CD4-positive, alpha-beta T cell (primary cell): ENCODE data around the gene IGFLR1. TPM values are rescaled to one million over a fixed set of nuclear protein-coding genes. Genes with fewer than 3 reads are reported as not detected.
A peak's percentile ranks its signal among the peaks of the same experiment; 100 is the strongest.

Source experiments
- ATAC-seq: fragments of 200-7000 bp; cut with Tn5 transposase; one replicate; pipeline ENCODE4 v1.10.0; 2022; ENCODE audit warnings: mild to moderate bottlenecking; ENCODE audit not compliant: poor library complexity
- CTCF ChIA-PET: fragments of 350-600 bp; sonication (Branson Sonifier 250); formaldehyde crosslinking; loops from one replicate; lab custom pipeline; 2021; ENCODE audit warnings: antibody characterized with exemption, inconsistent platforms; lab: Charles Lee
- POLR2A ChIA-PET: fragments of 350-600 bp; sonication (Branson Sonifier 250); formaldehyde crosslinking; loops from one replicate; lab custom pipeline; 2021; ENCODE audit warnings: antibody characterized with exemption, inconsistent platforms; lab: Charles Lee
- DNase-seq, 14 experiments: peaks; one replicate each; pipeline ENCODE4 v3.0.0-alpha.2; 2013 to 2020; ENCODE audit warnings: mixed read lengths in 2 of 14
- H3K27ac ChIP-seq, 2 donors: one replicate each; pipeline versions ENCODE4 v1.5.1 to v1.7.0; 2013; ENCODE audit warnings: low read length in 2 of 2, low read depth in 1 of 2, mild to moderate bottlenecking in 1 of 2
- H3K27me3 ChIP-seq, 2 experiments: 1 replicate in 1 of 2; 2 replicates in 1 of 2; pipeline versions ENCODE4 v1.6.1 to v1.7.0; 2013; ENCODE audit warnings: low read length in 2 of 2, control low read depth in 1 of 2, mild to moderate bottlenecking in 1 of 2, moderate library complexity in 1 of 2; ENCODE audit not compliant: insufficient read depth in 2 of 2, control insufficient read depth in 1 of 2
- H3K36me3 ChIP-seq: one replicate; pipeline ENCODE4 v1.6.1; 2013; ENCODE audit warnings: low read length, control low read depth; ENCODE audit not compliant: insufficient read depth
- H3K4me1 ChIP-seq: one replicate; pipeline ENCODE4 v1.6.1; 2013; ENCODE audit warnings: low read length, control low read depth; ENCODE audit not compliant: insufficient read depth
- H3K4me3 ChIP-seq: one replicate; pipeline ENCODE4 v1.5.1; 2013; ENCODE audit warnings: mild to moderate bottlenecking, low read length, moderate library complexity
- H3K9me3 ChIP-seq, 2 experiments: 1 replicate in 1 of 2; 2 replicates in 1 of 2; pipeline versions ENCODE4 v1.6.1 to v1.7.0; 2013; ENCODE audit warnings: low read length in 2 of 2, mild to moderate bottlenecking in 2 of 2, control low read depth in 1 of 2, moderate library complexity in 1 of 2; ENCODE audit not compliant: control insufficient read depth in 1 of 2, insufficient read depth in 1 of 2
- H3K27ac Mint-ChIP-seq: one replicate; pipeline ENCODE4 v1.8.0; 2020; ENCODE audit warnings: mixed read lengths
- H3K27me3 Mint-ChIP-seq: one replicate; pipeline ENCODE4 v1.8.0; 2021; ENCODE audit warnings: mixed read lengths
- H3K36me3 Mint-ChIP-seq: one replicate; pipeline ENCODE4 v1.8.0; 2021; ENCODE audit warnings: low read depth, mixed read lengths
- H3K4me1 Mint-ChIP-seq: one replicate; pipeline ENCODE4 v1.8.0; 2021; ENCODE audit warnings: low read depth, mixed read lengths
- H3K4me3 Mint-ChIP-seq: one replicate; pipeline ENCODE4 v1.8.0; 2020; ENCODE audit warnings: mild to moderate bottlenecking, mixed read lengths
- H3K9me3 Mint-ChIP-seq: one replicate; pipeline ENCODE4 v1.8.0; 2020; ENCODE audit warnings: mixed read lengths
- CTCF ChIP-seq: fragments of 200-600 bp; IDR thresholded peaks from one replicate; pipeline ENCODE4 v1.8.0; 2022; ENCODE audit warnings: antibody characterized with exemption, mild to moderate bottlenecking
- intact Hi-C, 2 experiments: fragments of 100-400 bp; cut with DNase I in 1 of 2; cut with micrococcal nuclease in 1 of 2; formaldehyde crosslinking; loops; one replicate each; pipeline versions ENCODE4 v1.15.1 to v1.9.0; 2023 to 2025; cut with DNase I, micrococcal nuclease
- total RNA-seq, 174 experiments: library from RNA in 2 of 174; stranded (reverse) in 2 of 174; gene quantifications; one replicate each; pipeline ENCODE4 v1.2.3 and lab custom pipeline; 2021 to 2026

Gene IGFLR1
- total RNA-seq, 2 experiments from 2014 or later, result 40.3 to 43.1 TPM

GRCh38 chr19:35756377-35757230, 14.4 kb upstream of the IGFLR1 start, which contains the start of gene HSPB6:
Gene HSPB6 (minus strand): TSS chr19:35757029. CDS start chr19:35757008, 21 bp downstream.
- peak within 1 kb of the TSS in 1 of 2 donors; percentile 97 for H3K27ac ChIP-seq
- no peaks in the 10 kb centered on the region for H3K9me3 ChIP-seq
- H3K4me1 ChIP-seq, result peaks cover 43% of the 10 kb centered on the region
- Mint-ChIP-seq H3K36me3 (peaks cover 39% of the 10 kb centered on the region), H3K4me1 (peaks cover 41% of the 10 kb centered on the region), H3K27me3 (peaks cover 15% of the 10 kb centered on the region), H3K9me3 (no peaks in the 10 kb centered on the region), H3K4me3 (peak within 1 kb of the TSS; percentile 99), H3K27ac (peak within 1 kb of the TSS; percentile 88)
- POLR2A ChIA-PET, result interaction anchor here (0.9 to 1.3 kb wide), 5 partner anchors 8 to 54 kb away, joined by 3 to 12 read pairs (median 3); partner anchors contain the start of genes LIN37 and U2AF1L4
- H3K4me3 ChIP-seq, result peak within 1 kb of the TSS; percentile 81
- CTCF ChIA-PET, result no interaction called here
- ATAC-seq (no peak), DNase-seq (peak in 1 of 14 experiments; percentile 35)
- H3K27me3 ChIP-seq, result peaks cover 0 to 2% of the 10 kb centered on the region in 2 experiments
- no peak for TF ChIP-seq CTCF
- peaks cover 36% of the 10 kb centered on the region for H3K36me3 ChIP-seq
- intact Hi-C loops, result loop anchor here (1.0 to 10.0 kb wide), 6 partner anchors 8 to 928 kb away; partner anchors contain the start of genes COX6B1 (in 1 of the 2), ETV2 (in 1 of the 2), KMT2B (in 1 of the 2) and LIN37 (in 1 of the 2)

GRCh38 chr19:35755550-35756376, 13.5 kb upstream of the IGFLR1 start:
- Histone ChIP-seq H3K36me3 (peaks cover 35% of the 10 kb centered on the region), H3K4me3 (no peak overlapping the region), H3K27ac (no peak overlapping the region), H3K9me3 (no peaks in the 10 kb centered on the region), H3K4me1 (peaks cover 43% of the 10 kb centered on the region), H3K27me3 (peaks cover 0 to 2% of the 10 kb centered on the region in 2 experiments)
- ChIA-PET CTCF (no interaction called here), POLR2A (interaction anchor here (1.0 kb wide), 1 partner anchor 11 kb away, joined by 3 read pairs; no protein-coding TSS in a partner anchor)
- TF ChIP-seq CTCF, result no peak
- intact Hi-C loops, result loop anchor here (5.0 to 10.0 kb wide), 5 partner anchors 38 to 929 kb away; partner anchors contain the start of genes COX6B1 (in 1 of the 2), ETV2 (in 1 of the 2), KMT2B (in 1 of the 2) and ZNF567 (in 1 of the 2)
- DNase-seq (peak; percentile 31 to 85 (median 56)), ATAC-seq (peak; percentile 5)
- Mint-ChIP-seq H3K27ac (no peak overlapping the region), H3K4me3 (peak overlapping the region; percentile 68), H3K27me3 (peaks cover 15% of the 10 kb centered on the region), H3K9me3 (no peaks in the 10 kb centered on the region), H3K36me3 (peaks cover 35% of the 10 kb centered on the region), H3K4me1 (peaks cover 41% of the 10 kb centered on the region)

- H3K9me3 Mint-ChIP-seq, result no peaks in the 10 kb centered on the region
- TF ChIP-seq CTCF, result no peak
- H3K27me3 Mint-ChIP-seq, result peaks cover 15% of the 10 kb centered on the region
- Histone ChIP-seq H3K4me1 (peaks cover 45% of the 10 kb centered on the region), H3K9me3 (no peaks in the 10 kb centered on the region), H3K4me3 (no peak overlapping the region), H3K27me3 (peaks cover 0 to 2% of the 10 kb centered on the region in 2 experiments), H3K36me3 (peaks cover 31% of the 10 kb centered on the region), H3K27ac (no peak overlapping the region)
- ChIA-PET CTCF (no interaction called here), POLR2A (interaction anchor here (1.0 kb wide), 1 partner anchor 11 kb away, joined by 3 read pairs; no protein-coding TSS in a partner anchor)
- DNase-seq (no peak), ATAC-seq (no peak)
- intact Hi-C loops, result loop anchor here (5.0 to 10.0 kb wide), 5 partner anchors 38 to 930 kb away; partner anchors contain the start of genes COX6B1 (in 1 of the 2), ETV2 (in 1 of the 2), KMT2B (in 1 of the 2) and ZNF567 (in 1 of the 2)
- H3K4me1 Mint-ChIP-seq, result peaks cover 41% of the 10 kb centered on the region
- H3K27ac Mint-ChIP-seq, result no peak overlapping the region
- H3K4me3 Mint-ChIP-seq, result peak overlapping the region; percentile 80
- peaks cover 34% of the 10 kb centered on the region for H3K36me3 Mint-ChIP-seq
These were observed 12.9 kb upstream of the IGFLR1 start for GRCh38 chr19:35755131-35755549.
